B cell (primary cell): Measurements from ENCODE around the gene LRRC4. TPM values are rescaled to one million over a fixed set of nuclear protein-coding genes. Genes with fewer than 3 reads are reported as not detected.

Experiments used
- ATAC-seq: fragments of 200-7000 bp; cut with Tn5 transposase; one replicate; pipeline ENCODE4 v1.10.0; 2021; ENCODE audit warnings: low read depth, mild to moderate bottlenecking, moderate number of reproducible peaks, moderate library complexity
- CTCF ChIA-PET: fragments of 350-600 bp; sonication (Branson Sonifier 250); formaldehyde crosslinking; loops from one replicate; lab custom pipeline; 2021; ENCODE audit warnings: antibody characterized with exemption, inconsistent platforms; lab: Charles Lee
- POLR2A ChIA-PET: fragments of 350-600 bp; sonication (Branson Sonifier 250); formaldehyde crosslinking; loops from one replicate; lab custom pipeline; 2021; ENCODE audit warnings: antibody characterized with exemption; lab: Charles Lee
- DNase-seq: peaks from one replicate; pipeline ENCODE4 v3.0.0; 2013
- H2AFZ ChIP-seq: 2 replicates; pipeline ENCODE4 v1.6.1; 2012; ENCODE audit warnings: mild to moderate bottlenecking, low read depth, low read length; ENCODE audit not compliant: insufficient read depth, poor library complexity, severe bottlenecking
- H3K27ac ChIP-seq, 2 donors: 1 replicate in 1 of 2; 2 replicates in 1 of 2; pipeline ENCODE4 v1.5.1; 2012 to 2013; ENCODE audit warnings: low read length in 2 of 2, mild to moderate bottlenecking in 2 of 2, moderate library complexity in 1 of 2
- H3K27me3 ChIP-seq, 4 experiments: fragments of 200-600 bp in 1 of 4; sonication (generic) in 1 of 4; replicated peaks in 1 of 4; 1 replicate in 2 of 4; 2 replicates in 2 of 4; pipeline versions ENCODE4 v1.6.1 to v1.7.0; 2013 to 2016; ENCODE audit warnings: low read length in 3 of 4, mild to moderate bottlenecking in 2 of 4, mixed read lengths in 1 of 4, moderate library complexity in 1 of 4; ENCODE audit not compliant: insufficient read depth in 4 of 4, control insufficient read depth in 3 of 4; ENCODE audit errors: control extremely low read depth in 1 of 4
- H3K36me3 ChIP-seq, 2 experiments: replicated peaks in 1 of 2; 1 replicate in 1 of 2; 2 replicates in 1 of 2; pipeline versions ENCODE4 v1.6.1 to v1.7.1; 2013; ENCODE audit warnings: low read length in 1 of 2; ENCODE audit not compliant: insufficient read depth in 2 of 2, control insufficient read depth in 1 of 2; ENCODE audit errors: control extremely low read depth in 1 of 2, extremely low read depth in 1 of 2
- H3K4me1 ChIP-seq, 2 donors: fragments of 200-600 bp in 1 of 2; sonication (generic) in 1 of 2; 1 replicate in 1 of 2; 2 replicates in 1 of 2; pipeline versions ENCODE4 v1.5.1 to v1.6.1; 2013 to 2017; ENCODE audit warnings: low read length in 2 of 2; ENCODE audit not compliant: control insufficient read depth in 2 of 2, insufficient read depth in 2 of 2
- H3K4me2 ChIP-seq: replicated peaks from 2 replicates; pipeline ENCODE3; 2012; ENCODE audit warnings: mild to moderate bottlenecking, low read depth, low read length; ENCODE audit not compliant: poor library complexity, severe bottlenecking
- H3K4me3 ChIP-seq, 5 experiments: fragments of 200-600 bp in 1 of 5; sonication (generic) in 1 of 5; 1 replicate in 3 of 5; 2 replicates in 2 of 5; pipeline versions ENCODE4 v1.5.1 to v1.7.0; 2011 to 2016; ENCODE audit warnings: low read length in 4 of 5, mild to moderate bottlenecking in 4 of 5, low read depth in 2 of 5, control low read depth in 1 of 5, moderate library complexity in 1 of 5; ENCODE audit not compliant: insufficient read depth in 1 of 5; ENCODE audit errors: control extremely low read depth in 1 of 5, extremely low read depth in 1 of 5
- H3K79me2 ChIP-seq: fragments of 200-600 bp; sonication (generic); one replicate; pipeline ENCODE4 v1.6.0; 2016; ENCODE audit warnings: low read length; ENCODE audit not compliant: control insufficient read depth, insufficient read depth
- H3K9ac ChIP-seq: fragments of 200-600 bp; sonication (generic); 2 replicates; pipeline ENCODE4 v1.6.1; 2017; ENCODE audit warnings: mild to moderate bottlenecking, low read length, moderate library complexity
- H3K9me3 ChIP-seq, 3 donors: one replicate each; pipeline versions ENCODE4 v1.6.1 to v1.7.1; 2013; ENCODE audit warnings: low read length in 2 of 3; ENCODE audit not compliant: control insufficient read depth in 2 of 3, insufficient read depth in 1 of 3; ENCODE audit errors: control extremely low read depth in 1 of 3
- H4K20me1 ChIP-seq: 2 replicates; pipeline ENCODE4 v1.6.0; 2012; ENCODE audit warnings: mild to moderate bottlenecking, low read length; ENCODE audit not compliant: insufficient read depth, control insufficient read depth, poor library complexity, severe bottlenecking
- H3K27ac Mint-ChIP-seq: one replicate; pipeline ENCODE4 v1.8.0; 2021; ENCODE audit warnings: mixed read lengths
- H3K27me3 Mint-ChIP-seq: one replicate; pipeline ENCODE4 v1.8.0; 2021; ENCODE audit warnings: mixed read lengths
- H3K4me1 Mint-ChIP-seq: one replicate; pipeline ENCODE4 v1.8.0; 2021; ENCODE audit warnings: mixed read lengths
- H3K4me3 Mint-ChIP-seq: one replicate; pipeline ENCODE4 v1.8.0; 2021; ENCODE audit warnings: mixed read lengths
- H3K9me3 Mint-ChIP-seq: one replicate; pipeline ENCODE4 v1.8.0; 2022; ENCODE audit warnings: mixed read lengths; ENCODE audit not compliant: insufficient read depth
- EZH2 ChIP-seq: IDR thresholded peaks from 2 replicates; pipeline ENCODE4 v1.6.1; 2012; ENCODE audit warnings: borderline replicate concordance, low read depth, mild to moderate bottlenecking, moderate library complexity, low read length; ENCODE audit not compliant: insufficient read depth, poor library complexity, severe bottlenecking
- WGBS: methylation state at CpG from one replicate; pipeline ENCODE4 v1.1.5; 2013; ENCODE audit warnings: missing lambda C conversion rate; ENCODE audit not compliant: insufficient coverage; 5-methylcytosine and 5-hydroxymethylcytosine counted together
- intact Hi-C: fragments of 100-400 bp; cut with micrococcal nuclease; formaldehyde crosslinking; loops from one replicate; pipeline ENCODE4 v1.10.0; 2022
- polyA plus RNA-seq: library from polyadenylated mRNA; depleted of rRNA; stranded (reverse); fragments of >200 nt; gene quantifications from 2 replicates; pipeline ENCODE4 v1.2.3, GENCODE V29; 2012
- total RNA-seq, 2 donors: library from RNA; stranded (reverse); fragments of 120-200 nt in 1 of 2; gene quantifications; 1 replicate in 1 of 2; 2 replicates in 1 of 2; pipeline versions ENCODE4 v1.2.3 to v1.2.4, GENCODE V29; 2013 to 2022
- TF ChIP-seq, protein P1 (sequence below): fragments of 200-600 bp; IDR thresholded peaks from one replicate; pipeline ENCODE4 v1.8.0; 2022; ENCODE audit warnings: antibody characterized with exemption, mild to moderate bottlenecking

Gene LRRC4
- total and polyA plus RNA-seq, 2 donors (not counting 1 experiment from before 2014, with no cell fraction given): 0.98 to 1.2 TPM

DNA sequence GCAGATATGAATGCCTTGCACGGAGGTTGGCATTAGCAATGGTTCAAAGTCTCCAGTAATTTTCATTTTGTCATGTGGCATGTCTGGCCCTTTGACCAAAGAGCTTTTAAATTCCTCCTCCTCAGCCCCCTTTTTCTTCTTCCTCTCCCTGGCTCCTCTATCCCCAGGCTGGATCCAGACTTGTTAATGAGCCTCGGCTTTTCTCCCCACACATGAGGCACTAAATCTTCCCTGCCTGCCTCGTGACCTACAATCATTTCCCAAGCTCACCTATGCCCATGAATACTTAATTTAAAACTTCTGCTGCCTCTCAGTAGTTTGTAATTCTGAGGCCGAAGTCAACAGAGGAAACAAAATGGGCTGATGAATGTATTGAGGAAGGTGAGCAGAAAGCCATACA lies 23.3 kb upstream of the LRRC4 start:
- Mint-ChIP-seq H3K4me1 (peaks cover 28% of the 10 kb centered on the region), H3K27me3 (no peaks in the 10 kb centered on the region), H3K4me3 (no peak overlapping the region), H3K9me3 (no peaks in the 10 kb centered on the region), H3K27ac (no peak overlapping the region)
- H3K9me3 ChIP-seq: no peaks in the 10 kb centered on the region
- WGBS: 97% methylated on average over 3 of the region's 4 CpGs
- POLR2A ChIA-PET: no interaction called here
- DNase-seq: no peak
- CTCF ChIA-PET: interaction anchor here (0.9 kb wide), 1 partner anchor 11 kb away, joined by 3 read pairs; no protein-coding TSS in a partner anchor
- H4K20me1 ChIP-seq: peaks cover 5% of the 10 kb centered on the region
- H3K4me3 ChIP-seq: no peak overlapping the region
- no peak for TF ChIP-seq EZH2
- TF ChIP-seq, protein P1, sequence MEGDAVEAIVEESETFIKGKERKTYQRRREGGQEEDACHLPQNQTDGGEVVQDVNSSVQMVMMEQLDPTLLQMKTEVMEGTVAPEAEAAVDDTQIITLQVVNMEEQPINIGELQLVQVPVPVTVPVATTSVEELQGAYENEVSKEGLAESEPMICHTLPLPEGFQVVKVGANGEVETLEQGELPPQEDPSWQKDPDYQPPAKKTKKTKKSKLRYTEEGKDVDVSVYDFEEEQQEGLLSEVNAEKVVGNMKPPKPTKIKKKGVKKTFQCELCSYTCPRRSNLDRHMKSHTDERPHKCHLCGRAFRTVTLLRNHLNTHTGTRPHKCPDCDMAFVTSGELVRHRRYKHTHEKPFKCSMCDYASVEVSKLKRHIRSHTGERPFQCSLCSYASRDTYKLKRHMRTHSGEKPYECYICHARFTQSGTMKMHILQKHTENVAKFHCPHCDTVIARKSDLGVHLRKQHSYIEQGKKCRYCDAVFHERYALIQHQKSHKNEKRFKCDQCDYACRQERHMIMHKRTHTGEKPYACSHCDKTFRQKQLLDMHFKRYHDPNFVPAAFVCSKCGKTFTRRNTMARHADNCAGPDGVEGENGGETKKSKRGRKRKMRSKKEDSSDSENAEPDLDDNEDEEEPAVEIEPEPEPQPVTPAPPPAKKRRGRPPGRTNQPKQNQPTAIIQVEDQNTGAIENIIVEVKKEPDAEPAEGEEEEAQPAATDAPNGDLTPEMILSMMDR: no peak
- no peak overlapping the region for H3K9ac ChIP-seq
- H3K4me1 ChIP-seq: peaks cover 6 to 12% of the 10 kb centered on the region in 2 donors
- ATAC-seq: no peak
- H3K79me2 ChIP-seq: peaks cover 13% of the 10 kb centered on the region
- no peak overlapping the region for H3K4me2 ChIP-seq
- intact Hi-C loops: no loop called here
- H3K27me3 ChIP-seq: no peaks in the 10 kb centered on the region
- no peak overlapping the region for H2AFZ ChIP-seq
- H3K36me3 ChIP-seq: peaks cover 0 to 2% of the 10 kb centered on the region in 2 experiments
- no peak overlapping the region for H3K27ac ChIP-seq

DNA sequence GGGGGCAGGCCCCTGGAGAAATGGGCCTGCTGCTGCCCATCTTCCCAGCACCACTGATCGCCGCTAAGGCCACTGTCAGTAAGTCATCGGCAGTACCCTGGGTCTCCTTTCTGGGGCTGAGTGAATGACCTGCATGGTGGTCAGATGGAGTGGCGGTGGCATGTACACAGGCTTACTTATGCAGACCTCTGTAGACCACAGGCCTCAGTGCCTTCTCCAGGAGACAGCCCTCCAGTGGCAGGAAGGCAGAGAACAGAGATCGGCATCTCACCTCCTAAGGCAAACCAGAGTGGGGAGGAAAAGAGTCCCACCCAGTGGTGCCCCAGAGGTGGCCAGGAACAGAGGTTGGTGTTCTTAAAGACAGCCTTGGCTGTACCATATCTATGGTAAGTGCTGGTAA lies 22.8 kb upstream of the LRRC4 start:
- ChIA-PET POLR2A (no interaction called here), CTCF (no interaction called here)
- Mint-ChIP-seq H3K9me3 (no peaks in the 10 kb centered on the region), H3K27ac (no peak overlapping the region), H3K4me1 (peaks cover 26% of the 10 kb centered on the region), H3K4me3 (no peak overlapping the region), H3K27me3 (no peaks in the 10 kb centered on the region)
- no peak for ATAC-seq
- peaks cover 3 to 10% of the 10 kb centered on the region in 2 donors for H3K4me1 ChIP-seq
- peaks cover 12% of the 10 kb centered on the region for H3K79me2 ChIP-seq
- H2AFZ ChIP-seq: no peak overlapping the region
- no peak overlapping the region for H3K27ac ChIP-seq
- WGBS: 97% methylated on average over 5 of the region's 5 CpGs
- no peak overlapping the region for H3K4me3 ChIP-seq
- H3K9ac ChIP-seq: no peak overlapping the region
- H3K4me2 ChIP-seq: no peak overlapping the region
- H4K20me1 ChIP-seq: peaks cover 5% of the 10 kb centered on the region
- no peak for DNase-seq
- H3K36me3 ChIP-seq: peaks cover 0 to 4% of the 10 kb centered on the region in 2 experiments
- H3K9me3 ChIP-seq: no peaks in the 10 kb centered on the region
- intact Hi-C loops: no loop called here
- H3K27me3 ChIP-seq: no peaks in the 10 kb centered on the region
- TF ChIP-seq EZH2: no peak
- TF ChIP-seq, protein P1: no peak
